Activated CD4-positive, alpha-beta T cell treated with anti-CD3 and anti-CD28 coated beads, Interleukin-2, amount 50 U/mL, for 48 hours (primary cell): ENCODE data around the gene ITGB5.
A peak's percentile ranks its signal among the peaks of the same experiment; 100 is the strongest.

Experiments used
- DNase-seq, 2 experiments: peaks; one replicate each; pipeline ENCODE4 v3.0.0-alpha.2; 2020

The ITGB5 gene, protein sequence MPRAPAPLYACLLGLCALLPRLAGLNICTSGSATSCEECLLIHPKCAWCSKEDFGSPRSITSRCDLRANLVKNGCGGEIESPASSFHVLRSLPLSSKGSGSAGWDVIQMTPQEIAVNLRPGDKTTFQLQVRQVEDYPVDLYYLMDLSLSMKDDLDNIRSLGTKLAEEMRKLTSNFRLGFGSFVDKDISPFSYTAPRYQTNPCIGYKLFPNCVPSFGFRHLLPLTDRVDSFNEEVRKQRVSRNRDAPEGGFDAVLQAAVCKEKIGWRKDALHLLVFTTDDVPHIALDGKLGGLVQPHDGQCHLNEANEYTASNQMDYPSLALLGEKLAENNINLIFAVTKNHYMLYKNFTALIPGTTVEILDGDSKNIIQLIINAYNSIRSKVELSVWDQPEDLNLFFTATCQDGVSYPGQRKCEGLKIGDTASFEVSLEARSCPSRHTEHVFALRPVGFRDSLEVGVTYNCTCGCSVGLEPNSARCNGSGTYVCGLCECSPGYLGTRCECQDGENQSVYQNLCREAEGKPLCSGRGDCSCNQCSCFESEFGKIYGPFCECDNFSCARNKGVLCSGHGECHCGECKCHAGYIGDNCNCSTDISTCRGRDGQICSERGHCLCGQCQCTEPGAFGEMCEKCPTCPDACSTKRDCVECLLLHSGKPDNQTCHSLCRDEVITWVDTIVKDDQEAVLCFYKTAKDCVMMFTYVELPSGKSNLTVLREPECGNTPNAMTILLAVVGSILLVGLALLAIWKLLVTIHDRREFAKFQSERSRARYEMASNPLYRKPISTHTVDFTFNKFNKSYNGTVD

DNA sequence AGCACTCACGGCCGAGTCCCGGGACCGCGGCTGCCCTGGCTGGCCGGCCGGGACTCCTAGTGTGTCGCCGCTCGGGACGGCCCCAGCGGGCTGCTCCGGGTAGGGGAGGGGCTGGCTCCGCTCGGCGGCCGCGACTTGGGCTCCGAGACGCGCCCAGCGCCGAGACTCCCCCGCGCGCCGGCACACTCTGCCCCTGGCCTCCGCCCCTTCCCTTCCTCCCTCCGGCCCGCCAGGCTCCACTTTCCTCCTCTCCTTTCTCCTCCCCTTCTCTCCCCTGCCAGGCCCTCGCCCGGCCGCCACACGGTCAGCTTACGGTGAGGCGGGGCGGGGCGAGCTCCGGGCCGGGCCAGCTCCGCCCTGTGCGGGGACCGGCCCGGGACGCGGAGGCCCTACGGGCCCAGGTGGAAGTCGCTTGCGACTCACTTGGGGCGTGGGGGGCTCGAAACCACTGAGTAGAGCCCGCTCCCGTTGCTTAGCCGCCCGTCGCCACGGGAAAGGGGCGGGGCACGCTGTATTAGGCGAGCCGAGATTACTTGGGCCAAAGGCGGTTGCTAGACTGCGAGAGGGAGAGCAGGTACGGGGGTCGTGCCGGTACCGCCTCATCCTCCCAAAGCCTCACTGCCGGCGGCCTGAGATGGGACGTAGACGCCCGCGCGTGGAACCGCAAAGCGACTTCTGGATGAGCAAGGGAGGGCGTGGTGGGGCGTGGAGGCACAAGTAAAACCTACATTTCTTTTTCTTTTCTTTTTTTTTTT is at the start of gene ITGB5:
TSS of gene ITGB5 (minus strand) at position 189 of the 755 bp plus-strand sequence. CDS start 365 bp downstream, outside the sequence.
- peak; percentile 46 to 52 for DNase-seq

DNA sequence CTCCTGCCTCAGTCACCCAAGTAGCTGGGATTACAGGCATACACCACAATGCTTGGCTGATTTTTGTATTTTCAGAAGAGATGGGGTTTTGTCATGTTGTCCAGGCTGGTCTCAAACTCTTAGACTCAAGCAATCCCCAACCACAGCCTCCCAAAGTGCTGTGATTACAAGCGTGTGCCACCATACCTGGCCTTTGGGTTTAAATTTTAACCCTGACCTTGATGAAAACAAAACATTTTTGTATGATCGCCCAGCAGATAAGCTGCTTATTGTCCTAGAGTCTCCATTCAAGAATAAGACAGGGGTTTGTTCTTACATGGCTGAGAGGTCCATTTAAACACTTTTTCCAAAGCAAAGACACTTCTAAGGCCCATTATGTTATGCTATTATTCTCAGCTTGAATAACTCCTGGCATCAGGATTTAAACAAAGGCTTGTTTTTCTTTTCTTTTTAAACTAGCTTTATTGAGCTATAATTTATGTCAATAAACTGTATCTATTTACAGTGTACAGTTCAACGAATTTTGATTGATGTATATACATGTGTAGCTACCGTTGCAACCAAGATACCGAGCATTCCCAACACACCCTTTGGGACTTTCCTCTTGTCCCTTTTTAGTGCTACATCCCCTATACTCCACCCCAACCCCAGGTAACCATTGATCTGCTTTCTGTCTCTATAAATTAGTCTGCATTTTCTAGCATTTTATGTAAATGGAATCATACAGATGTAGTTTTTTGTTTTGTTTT is 48.8 kb upstream of the ITGB5 start:
- no peak for DNase-seq

DNA sequence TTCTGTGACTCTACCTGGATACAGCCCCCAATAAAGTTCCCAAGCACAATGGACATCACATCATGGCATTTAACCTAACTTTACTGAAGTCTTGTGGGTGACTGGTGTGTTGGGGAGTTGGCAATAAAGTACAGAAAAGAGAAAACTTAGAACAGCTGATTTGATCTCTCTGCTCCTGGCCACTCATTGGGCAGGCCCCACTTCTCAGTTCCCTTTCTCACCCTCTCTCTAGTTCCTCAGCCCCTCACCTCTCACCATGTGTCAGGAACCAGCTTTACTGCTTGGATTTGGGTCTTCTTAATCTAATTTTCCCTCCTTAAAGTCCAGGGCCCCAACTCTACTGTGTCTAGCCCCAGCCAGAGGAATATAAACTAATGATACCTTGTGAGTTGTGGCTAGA is 48.1 kb upstream of the ITGB5 start:
- DNase-seq, result no peak

DNA sequence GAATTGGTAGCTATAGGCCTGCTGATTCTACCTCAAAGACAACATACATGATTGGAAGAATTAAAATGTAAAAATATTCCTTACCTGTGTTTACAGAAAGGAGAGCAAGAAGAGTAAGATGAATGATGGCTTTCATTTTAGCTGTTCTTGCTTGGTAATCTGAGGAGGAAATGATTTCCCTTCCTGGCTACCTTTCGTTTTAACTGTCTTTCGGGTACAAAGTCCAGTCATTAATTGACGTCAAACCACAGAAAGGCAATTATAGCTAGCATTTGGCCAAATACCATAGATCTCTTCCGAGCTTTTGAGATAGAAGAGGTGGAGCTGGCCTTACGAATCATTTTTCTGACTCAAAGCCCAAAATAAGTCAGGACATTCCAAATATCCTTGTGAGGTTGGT is 47.4 kb upstream of the ITGB5 start, which contains the start of gene MUC13:
TSS of gene MUC13 (minus strand) at position 175 of the 400 bp plus-strand sequence. CDS start at position 136, 39 bp downstream.
- DNase-seq, result no peak

DNA sequence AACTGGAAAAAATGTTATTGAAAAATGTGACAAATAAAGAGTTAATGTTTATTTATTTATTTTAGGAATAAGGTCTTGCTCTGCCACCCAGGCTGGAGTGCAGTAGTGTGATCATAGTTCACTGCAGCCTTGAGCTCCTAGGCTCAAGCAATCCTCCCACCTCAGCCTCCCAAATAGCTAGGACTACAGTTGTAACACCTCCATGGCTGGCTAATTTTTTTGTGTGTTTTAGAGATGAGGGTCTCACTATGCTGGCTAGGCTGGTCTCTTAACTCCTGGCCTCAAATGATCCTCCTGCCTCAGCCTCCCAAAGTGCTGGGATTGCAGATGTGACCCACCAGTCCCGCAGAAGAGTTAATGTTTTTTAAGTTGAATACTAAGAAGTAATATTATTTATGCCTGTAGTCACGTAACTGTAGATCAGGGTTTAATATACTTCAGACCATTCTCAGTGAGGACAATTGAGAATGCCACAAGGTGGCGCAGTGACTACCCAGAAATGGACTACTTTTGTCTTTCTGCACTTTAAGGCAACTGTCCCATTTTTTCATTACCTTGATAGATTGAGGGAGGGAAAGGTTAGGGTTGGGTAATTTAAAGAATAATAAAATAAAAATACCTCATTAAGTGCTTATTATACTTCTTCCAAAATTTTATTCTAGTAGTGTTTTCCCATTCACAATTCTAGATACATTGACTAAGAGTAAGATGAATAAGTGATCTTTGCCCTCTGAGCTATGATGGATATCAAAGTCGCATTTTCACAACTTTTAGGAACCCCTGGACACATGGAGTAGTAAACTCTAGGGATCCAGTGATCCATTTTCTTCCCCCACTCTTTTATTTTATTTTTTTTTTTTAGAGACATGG is 41.4 kb upstream of the ITGB5 start:
- peak; percentile 58 to 71 for DNase-seq

DNA sequence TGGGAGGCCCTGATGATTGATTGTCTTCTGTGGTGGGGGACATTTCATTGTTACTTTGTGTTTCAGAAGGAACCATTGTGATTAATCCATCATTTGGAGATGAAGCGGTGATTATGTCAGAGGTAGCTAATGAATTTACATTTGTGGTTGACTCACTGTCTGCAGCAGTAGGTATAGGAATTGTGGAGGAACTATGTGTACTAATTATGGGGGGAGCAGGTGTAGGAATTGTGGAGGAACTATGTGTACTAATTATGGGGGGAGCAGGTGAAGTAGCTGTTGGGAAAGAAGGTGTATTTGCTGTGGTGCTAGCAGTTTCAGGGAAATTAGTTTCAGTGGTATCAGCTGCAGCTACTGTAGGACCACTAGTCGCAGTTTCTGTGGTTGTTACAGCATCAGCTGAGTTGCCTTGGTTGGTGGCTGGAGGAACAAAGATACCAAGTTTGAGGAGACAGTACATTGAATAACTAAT is 40.4 kb upstream of the ITGB5 start:
- no peak for DNase-seq

DNA sequence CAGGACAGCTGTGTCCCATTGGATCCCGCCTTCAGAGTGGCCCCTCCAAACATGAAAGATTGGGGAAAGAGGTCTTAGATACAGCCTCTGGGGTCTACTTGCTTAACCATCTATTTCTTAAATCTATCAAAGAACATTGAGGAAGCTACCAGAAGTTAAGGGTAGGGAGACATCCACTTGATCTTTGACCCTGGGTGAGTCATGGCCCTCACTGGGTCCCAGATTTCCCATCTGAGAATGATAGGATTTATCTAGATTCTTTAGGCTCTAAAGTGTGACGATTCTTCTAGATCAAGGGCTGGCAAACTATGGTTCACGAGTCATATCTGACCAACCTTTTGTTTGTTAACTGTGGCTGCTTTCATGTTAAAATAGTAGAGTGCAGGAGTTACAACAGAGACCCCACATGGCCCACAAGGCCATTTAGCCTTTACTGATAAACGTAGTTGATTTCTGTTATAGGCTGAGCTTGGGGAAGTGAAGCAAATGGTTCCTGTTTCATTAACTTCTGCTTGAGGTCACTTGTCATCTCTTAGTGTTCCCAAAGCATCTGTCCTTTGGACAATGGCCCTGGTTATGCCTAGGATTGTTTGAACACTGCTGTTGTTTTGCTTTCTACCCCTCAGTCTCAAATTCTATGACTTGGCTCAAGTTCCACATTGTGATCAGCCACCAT is 39.4 kb upstream of the ITGB5 start:
- DNase-seq, result no peak

DNA sequence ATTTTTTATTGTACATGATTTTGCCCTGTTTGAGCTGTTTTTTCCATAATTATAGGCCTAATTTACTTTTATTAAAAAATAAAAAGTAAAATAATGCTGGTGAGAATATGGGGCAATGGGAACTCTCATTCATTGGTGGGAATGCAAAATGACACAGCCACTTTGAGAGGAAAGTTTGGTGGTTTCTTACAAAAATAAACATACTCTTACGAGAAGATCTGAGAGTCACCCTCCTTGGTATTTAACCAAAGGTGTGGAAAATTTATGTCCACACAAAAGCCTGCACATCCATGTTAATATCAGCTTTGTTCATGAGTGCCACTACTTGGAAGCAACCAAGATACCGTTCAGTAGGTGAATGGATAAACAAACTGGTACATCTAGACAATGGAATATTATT is 37.6 kb upstream of the ITGB5 start:
- no peak for DNase-seq

DNA sequence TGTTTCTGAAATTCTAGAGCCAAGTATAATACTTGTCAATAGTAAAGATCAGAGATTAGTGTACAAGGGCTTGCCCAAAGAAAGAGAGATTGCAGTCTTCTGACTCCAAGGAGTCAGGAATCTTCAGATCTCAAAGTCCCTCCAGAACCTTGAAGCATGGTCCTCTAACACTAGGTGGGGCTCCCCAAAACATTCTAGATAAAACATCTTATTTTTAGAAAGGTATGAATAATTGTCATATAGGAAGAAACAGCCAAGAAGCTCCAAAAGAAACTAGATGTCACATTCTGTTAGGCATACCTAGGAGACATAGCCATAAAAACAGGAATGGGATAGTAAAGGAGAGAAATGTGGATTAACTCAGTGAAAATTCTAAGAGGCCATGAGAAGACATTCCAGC is 36.7 kb upstream of the ITGB5 start:
- DNase-seq, result no peak

DNA sequence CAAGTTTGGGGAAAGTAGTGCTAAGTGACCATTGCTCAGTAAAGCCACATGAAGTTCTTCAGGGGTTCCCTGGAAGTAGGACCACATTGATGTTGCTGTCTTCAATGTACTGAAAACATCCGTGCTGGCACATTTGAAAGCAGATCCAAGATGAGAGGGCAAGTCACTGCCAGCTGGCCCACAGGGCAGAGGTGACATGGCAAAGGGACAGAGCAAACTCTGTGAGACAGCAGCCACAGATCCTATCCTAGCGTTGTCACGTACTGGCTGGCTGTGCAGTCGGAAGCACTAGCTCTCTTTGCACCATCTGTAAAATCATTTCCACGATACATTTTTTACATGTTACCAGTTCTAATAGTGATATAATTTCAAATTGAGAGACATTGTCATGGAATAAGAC is 33.6 kb upstream of the ITGB5 start:
- no peak for DNase-seq

DNA sequence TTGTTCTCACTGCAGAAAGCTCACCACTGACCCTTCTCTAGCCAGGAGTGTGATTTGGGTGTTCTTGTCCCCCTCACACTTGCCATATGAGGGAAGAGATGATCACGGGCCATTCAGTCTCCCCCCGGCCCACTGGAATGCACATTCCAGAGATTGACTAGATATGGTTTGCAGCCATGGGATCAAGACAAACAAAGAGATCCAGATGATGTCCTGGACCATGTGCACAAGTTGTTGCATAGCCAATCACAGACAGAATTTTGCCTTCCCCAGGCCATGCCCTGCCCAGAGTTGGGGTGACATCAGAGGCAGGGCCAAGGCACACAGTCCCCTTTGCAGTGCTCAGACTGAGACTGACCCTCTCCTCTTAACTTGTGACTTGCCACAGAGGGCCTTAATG is 32.6 kb upstream of the ITGB5 start:
- DNase-seq, result no peak

DNA sequence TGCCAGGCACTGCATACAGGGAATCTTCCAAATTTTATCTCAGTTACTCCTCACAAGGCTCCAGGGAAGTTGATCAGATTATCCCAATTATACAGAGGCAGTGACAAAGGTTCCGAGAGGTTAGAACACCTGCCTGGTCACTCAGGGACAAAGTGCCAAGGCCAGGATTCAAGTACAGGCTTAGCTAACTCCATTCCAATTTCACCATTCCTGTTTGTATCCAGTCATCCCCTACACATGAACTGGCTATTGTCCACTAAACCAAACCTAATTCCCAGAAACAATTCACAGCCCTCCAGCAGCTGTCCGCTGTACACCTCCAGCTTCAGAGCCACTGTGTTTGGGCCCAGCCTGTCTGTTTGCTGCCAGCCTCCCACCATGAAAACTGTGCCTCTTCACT is 31.4 kb upstream of the ITGB5 start:
- no peak for DNase-seq

DNA sequence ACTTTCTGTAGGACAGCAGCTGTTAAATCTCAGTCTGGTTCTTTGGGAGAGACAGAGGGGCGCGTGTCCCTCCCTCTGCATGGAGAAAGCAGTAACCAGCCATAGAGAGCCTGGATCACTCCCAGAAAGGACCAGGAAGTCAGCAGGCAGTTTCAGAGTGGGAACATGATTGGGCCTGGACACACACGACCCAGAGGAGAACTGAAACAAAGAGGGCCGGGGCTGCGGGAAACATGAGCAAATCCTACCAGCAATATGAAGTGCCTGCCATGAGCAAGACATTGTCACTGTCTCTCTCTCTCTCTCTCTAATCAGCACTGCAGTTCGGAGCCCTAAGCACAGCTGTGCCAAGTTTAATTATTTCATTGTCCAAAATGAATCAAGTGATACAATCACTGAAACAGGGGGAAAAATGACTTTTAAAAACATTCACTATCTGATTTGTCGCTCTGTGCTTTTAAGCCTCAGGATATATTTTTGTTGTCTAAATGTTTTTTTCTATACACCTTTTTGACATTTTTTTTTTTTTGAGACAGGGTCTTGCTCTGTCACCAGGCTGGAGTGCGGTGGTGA is 29.8 kb upstream of the ITGB5 start:
- DNase-seq, result no peak

DNA sequence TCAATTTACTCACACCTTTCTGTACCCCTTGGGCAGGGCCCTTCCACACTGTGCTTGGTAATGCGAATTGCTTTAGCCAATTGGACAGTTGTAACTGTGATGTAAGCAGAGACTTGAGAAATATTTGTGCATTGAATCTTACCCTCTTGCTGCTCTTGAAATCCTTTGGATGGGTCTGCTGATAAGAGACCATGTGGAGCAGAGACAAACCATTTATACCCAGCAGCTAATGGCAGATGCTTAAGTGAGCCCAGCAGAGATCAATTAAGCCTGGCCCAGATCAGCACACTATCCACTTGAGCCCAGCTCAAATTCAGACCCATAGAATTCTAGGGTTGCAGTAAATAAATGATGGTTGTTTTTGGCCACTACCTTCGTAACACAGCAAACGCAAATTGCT is 28.1 kb upstream of the ITGB5 start:
- no peak for DNase-seq

DNA sequence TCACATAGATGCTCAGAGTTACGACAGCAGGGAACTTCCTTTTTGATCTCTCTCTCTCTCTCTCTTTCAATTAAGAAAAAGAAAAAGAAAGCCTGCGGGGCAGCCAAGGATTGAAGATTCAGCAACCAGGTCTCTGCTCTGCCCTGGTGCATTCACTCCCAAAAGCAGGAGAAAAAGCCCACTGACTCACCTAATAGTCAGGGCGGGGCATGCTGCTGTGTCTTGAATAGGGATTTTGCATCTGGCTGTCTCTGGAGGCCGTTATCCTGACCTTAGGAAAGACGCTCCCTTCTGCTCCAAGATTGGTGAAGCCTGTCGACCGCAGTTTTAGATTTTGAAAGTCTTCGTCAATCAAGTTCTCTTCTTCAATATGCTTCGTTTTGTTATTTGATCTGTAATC is 20.8 kb upstream of the ITGB5 start:
- DNase-seq, result no peak

DNA sequence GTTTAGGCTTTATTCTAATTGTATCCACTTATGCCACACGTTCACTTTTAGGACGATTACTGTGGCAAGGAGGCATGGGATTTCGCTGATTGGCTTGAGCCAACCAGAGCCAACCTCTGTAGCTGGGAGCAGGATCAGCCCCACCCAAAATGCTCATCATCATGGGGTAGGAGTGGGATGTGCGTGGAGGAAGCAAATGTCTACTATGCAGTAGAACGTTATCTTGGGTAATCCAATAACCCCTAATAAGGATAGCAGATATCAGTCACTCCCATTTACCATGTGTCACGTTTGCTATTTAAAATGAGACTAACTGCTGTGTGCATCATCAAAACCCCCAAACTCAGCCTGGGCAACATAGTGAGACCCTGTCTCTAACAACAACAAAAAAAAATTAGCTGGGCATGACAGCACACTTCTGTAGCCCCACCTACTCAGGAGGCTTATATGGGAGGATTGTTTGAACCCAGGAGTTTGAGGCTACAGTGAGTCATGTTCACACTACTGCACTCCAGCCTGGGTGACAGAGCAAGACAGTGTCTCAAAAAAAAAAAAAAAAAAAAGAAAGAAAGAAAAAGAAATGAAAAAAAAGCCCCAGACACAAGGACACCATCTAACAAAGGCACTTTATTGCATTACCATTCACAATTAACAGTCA is 17.8 kb upstream of the ITGB5 start:
- DNase-seq, result no peak

DNA sequence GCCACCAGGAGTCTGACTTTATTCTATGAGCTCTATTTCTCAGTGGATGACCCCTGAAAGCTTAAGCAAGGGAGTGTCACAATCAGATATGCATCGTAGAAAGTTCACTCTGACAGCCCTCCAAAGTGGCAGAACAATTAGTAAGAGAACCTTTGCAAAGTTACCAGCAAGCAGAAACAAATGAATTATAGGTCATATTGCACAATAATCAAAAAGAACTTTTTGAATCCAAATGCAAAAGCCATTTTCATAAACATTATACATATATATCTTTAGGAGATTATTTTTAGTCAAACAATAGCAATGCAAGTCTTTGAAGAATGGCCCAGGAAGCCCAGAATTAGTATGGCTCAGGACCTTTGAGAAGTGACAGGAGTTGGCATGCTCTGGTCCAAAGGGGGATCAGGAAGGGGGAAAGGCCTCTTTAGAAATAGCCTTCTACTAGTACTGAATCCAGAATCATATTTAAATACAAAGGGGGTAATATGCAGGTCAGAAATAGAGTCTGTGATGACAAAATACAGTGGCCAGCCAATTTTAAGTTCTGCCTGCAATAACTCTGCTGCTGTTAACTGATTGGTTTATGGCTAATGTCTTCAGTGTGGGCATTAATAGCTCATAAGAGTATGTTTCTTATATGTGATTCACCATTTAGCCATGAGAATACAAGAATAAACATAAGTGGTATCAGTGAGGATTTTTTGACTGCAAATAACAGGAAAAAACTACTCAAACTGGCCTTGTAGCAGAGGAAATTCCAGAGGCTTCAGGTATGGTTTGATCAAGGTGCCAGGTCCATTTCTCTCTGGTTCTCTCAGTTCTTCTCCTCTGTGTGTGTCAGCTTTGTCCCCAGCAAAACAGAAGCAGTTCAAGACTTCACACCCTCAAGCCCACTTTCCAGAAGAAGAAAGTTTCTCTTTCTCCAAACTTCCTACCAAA is 17.0 kb upstream of the ITGB5 start:
- no peak for DNase-seq

DNA sequence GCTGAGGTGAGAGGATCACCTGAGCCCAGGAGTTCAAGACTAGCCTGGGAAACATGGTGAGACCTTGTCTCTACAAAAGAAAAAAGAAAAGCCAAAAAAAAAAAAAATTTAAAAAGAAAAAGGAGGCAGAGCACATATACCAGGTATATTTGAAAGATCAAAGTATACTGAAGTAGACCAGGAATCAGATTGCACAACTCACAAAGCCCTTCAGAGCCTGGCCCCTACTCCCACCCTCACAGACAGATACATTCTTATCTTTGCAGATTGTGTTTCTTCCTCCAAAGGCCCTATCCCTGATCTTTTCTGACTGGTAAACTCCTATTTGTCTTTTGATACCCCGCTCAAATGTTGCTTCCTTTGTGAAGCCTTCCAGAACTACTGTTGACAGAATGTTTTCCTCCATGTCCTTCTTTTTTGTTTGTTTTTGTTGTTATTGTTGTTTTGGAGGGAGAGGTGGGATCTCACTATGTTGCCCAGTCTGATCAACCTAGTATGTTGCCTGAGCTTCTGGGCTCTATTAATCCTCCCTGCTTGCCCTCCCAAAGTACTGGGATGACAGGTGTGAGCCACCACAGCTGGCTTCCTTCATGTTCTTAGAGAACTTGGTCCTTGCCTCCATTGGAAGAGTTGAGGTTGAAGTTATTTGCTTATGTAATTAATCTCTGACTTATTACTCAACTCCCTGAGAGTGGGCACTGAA is 9.8 kb upstream of the ITGB5 start:
- no peak for DNase-seq
